OCI-LY3 (cell line): ENCODE results near the gene SPRY4.

Source experiments
- H2AFZ ChIP-seq: fragments of 200-600, 300-600 bp; shearing (Covaris generic); 2 replicates; pipeline ENCODE4 v1.6.0; 2014; ENCODE audit warnings: antibody characterized with exemption, low read depth, low read length
- H3K27ac ChIP-seq: fragments of 200-600, 300-600 bp; sonication (generic); 2 replicates; pipeline ENCODE4 v1.5.1; 2014; ENCODE audit warnings: mild to moderate bottlenecking, low read length, moderate library complexity, mixed read lengths
- H3K27me3 ChIP-seq: fragments of 200-600, 300-600 bp; sonication (generic); 2 replicates; pipeline ENCODE4 v1.6.1; 2014; ENCODE audit warnings: low read depth, low read length, mixed read lengths
- H3K36me3 ChIP-seq: fragments of 200-600, 300-600 bp; sonication (generic); replicated peaks from 2 replicates; pipeline ENCODE3; 2014; ENCODE audit warnings: low read depth, low read length, mixed read lengths
- H3K4me1 ChIP-seq: fragments of 300-600, 200-600 bp; sonication (generic); 2 replicates; pipeline ENCODE4 v1.6.1; 2014; ENCODE audit warnings: low read length, mixed read lengths
- H3K4me2 ChIP-seq: fragments of 200-600, 300-600 bp; sonication (generic); 2 replicates; pipeline ENCODE4 v1.6.1; 2014; ENCODE audit warnings: low read length, mixed read lengths
- H3K4me3 ChIP-seq: fragments of 300-600, 200-600 bp; sonication (generic); 2 replicates; pipeline ENCODE4 v1.5.1; 2014; ENCODE audit warnings: antibody characterized with exemption, mild to moderate bottlenecking, low read length, moderate library complexity
- H3K79me2 ChIP-seq: fragments of 300-600, 200-600 bp; shearing (Covaris generic); 2 replicates; pipeline ENCODE4 v1.6.1; 2014; ENCODE audit warnings: mild to moderate bottlenecking, low read length, mixed read lengths
- H3K9ac ChIP-seq: fragments of 300-600, 200-600 bp; shearing (Covaris generic); 2 replicates; pipeline ENCODE4 v1.6.0; 2014; ENCODE audit warnings: mild to moderate bottlenecking, low read length, moderate library complexity
- H3K9me3 ChIP-seq: fragments of 200-600, 300-600 bp; shearing (Covaris generic); 2 replicates; pipeline ENCODE4 v1.6.1; 2014; ENCODE audit warnings: low read length, mixed read lengths; ENCODE audit not compliant: insufficient read depth
- H4K20me1 ChIP-seq: fragments of 200-600, 300-600 bp; sonication (generic); 2 replicates; pipeline ENCODE4 v1.6.1; 2016; ENCODE audit warnings: low read length, mixed read lengths; ENCODE audit not compliant: insufficient read depth
- EZH2phosphoT487 ChIP-seq: fragments of 200-600 bp; shearing (Covaris generic); IDR thresholded peaks from 2 replicates; pipeline ENCODE4 v1.6.1; 2018; ENCODE audit warnings: antibody characterized with exemption, mixed run types, low read depth
- TF ChIP-seq, protein P1 (sequence below): fragments of 200-600, 300-600 bp; sonication (generic); IDR thresholded peaks from 2 replicates; pipeline ENCODE4 v1.5.1; 2014; ENCODE audit warnings: antibody characterized with exemption, low read length, low read depth

Gene SPRY4

DNA sequence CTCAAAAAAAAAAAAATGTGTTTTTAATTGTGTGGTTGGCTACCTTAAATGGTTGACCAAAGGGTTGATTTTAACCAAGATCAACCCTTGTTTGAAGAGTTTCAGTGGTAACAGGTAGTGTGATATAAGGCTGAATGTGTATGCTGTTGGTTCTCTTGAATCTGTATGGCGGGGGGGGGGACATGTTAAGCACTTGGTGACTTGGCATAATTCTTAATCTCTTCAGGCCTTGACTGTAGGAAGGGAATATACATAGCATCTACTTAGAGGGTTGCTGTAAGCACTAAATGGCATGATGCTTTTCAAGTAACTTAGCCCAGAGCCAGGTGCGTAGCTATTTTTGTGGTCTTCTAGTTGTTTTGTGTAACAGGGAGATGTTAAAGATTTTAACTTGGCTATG is 5.6 kb upstream of the SPRY4 start:
- H3K79me2 ChIP-seq, result peaks cover 8% of the 10 kb centered on the region
- H3K4me3 ChIP-seq, result no peak overlapping the region
- TF ChIP-seq, protein P1, sequence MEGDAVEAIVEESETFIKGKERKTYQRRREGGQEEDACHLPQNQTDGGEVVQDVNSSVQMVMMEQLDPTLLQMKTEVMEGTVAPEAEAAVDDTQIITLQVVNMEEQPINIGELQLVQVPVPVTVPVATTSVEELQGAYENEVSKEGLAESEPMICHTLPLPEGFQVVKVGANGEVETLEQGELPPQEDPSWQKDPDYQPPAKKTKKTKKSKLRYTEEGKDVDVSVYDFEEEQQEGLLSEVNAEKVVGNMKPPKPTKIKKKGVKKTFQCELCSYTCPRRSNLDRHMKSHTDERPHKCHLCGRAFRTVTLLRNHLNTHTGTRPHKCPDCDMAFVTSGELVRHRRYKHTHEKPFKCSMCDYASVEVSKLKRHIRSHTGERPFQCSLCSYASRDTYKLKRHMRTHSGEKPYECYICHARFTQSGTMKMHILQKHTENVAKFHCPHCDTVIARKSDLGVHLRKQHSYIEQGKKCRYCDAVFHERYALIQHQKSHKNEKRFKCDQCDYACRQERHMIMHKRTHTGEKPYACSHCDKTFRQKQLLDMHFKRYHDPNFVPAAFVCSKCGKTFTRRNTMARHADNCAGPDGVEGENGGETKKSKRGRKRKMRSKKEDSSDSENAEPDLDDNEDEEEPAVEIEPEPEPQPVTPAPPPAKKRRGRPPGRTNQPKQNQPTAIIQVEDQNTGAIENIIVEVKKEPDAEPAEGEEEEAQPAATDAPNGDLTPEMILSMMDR, result no peak
- no peak for TF ChIP-seq EZH2phosphoT487

DNA sequence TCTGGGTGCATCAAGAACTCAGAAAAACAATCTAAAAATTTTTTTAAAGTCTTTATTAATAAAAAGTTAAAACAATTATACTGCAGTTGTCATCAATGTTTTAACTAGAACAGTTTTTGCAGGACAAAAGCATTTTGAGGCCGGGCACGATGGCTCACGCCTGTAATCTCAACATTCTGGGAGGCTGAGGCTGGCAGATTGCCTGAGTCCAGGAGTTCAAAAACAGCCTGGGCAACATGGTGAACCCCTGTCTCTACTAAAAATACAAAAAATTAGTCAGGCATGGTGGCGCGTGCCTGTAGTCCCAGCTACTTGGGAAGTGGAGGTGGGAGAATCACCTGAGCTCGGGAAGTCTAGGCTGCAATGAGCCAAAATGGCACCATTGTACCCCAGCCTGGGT is 5.2 kb upstream of the SPRY4 start:
- no peak for TF ChIP-seq EZH2phosphoT487
- TF ChIP-seq, protein P1, result no peak
- no peaks in the 10 kb centered on the region for H4K20me1 ChIP-seq
- no peaks in the 10 kb centered on the region for H3K9me3 ChIP-seq
- no peak overlapping the region for H3K27ac ChIP-seq
- no peak overlapping the region for H2AFZ ChIP-seq
- H3K27me3 ChIP-seq, result no peaks in the 10 kb centered on the region
- H3K79me2 ChIP-seq, result peaks cover 11% of the 10 kb centered on the region
- no peak overlapping the region for H3K4me3 ChIP-seq
- H3K4me1 ChIP-seq, result peaks cover 12% of the 10 kb centered on the region; the same call in 1 of the 2 replicates
- H3K4me2 ChIP-seq, result no peak overlapping the region
- H3K9ac ChIP-seq, result no peak overlapping the region
- no peaks in the 10 kb centered on the region for H3K36me3 ChIP-seq

More for the DNA sequence above, 5.6 kb upstream of the SPRY4 start:
- no peak overlapping the region for H2AFZ ChIP-seq
- no peaks in the 10 kb centered on the region for H3K27me3 ChIP-seq
- no peaks in the 10 kb centered on the region for H3K9me3 ChIP-seq
- no peak overlapping the region for H3K27ac ChIP-seq
- no peak overlapping the region for H3K9ac ChIP-seq
- peaks cover 12% of the 10 kb centered on the region; the same call in 1 of the 2 replicates for H3K4me1 ChIP-seq
- no peaks in the 10 kb centered on the region for H3K36me3 ChIP-seq
- H4K20me1 ChIP-seq, result no peaks in the 10 kb centered on the region
- no peak overlapping the region for H3K4me2 ChIP-seq

DNA sequence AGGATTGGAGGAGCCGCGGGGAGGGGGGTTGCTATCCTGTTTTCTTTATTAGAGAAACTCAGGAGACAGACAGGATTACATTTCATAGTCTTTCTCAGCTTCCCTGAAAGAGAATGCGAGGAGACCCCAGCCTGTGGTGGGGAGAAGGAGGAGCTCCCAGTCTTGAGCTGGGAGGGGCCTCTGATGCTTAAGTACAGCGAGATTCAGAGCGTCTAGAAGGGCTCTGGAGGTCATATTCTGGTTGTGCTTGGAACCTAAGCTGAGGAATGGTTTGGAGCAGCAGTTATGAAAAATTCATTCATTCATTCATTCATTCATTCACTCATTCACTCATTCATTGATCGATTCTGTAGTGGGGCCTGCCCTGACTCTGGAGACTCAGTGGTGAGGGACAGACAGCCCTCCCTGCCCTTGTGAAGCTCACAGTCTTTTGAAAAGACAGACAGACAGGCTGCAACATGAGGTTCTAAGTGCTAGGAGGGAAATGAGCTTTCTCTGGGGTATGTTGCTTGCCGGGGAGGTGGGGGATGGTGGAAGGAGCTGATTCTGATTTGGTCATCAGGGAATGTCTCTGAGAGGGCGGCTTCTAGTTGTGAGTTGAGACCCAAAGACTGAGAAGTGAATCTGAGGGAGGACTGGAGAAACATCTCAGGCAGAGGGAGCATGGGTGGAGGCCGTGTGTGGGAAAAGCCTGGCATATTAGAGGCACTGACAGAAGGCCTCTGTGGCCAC is 2.5 kb upstream of the SPRY4 start:
- Histone ChIP-seq H3K27me3 (no peaks in the 10 kb centered on the region), H3K36me3 (no peaks in the 10 kb centered on the region), H3K9me3 (no peaks in the 10 kb centered on the region), H2AFZ (no peak overlapping the region), H3K4me2 (0 out of 2 replicates have a peak overlapping the region, but pooled peaks have one; percentile 3), H3K4me1 (peaks cover 18% of the 10 kb centered on the region; the same call in 1 of the 2 replicates), H3K27ac (no peak overlapping the region), H3K79me2 (peaks cover 15% of the 10 kb centered on the region), H3K4me3 (no peak overlapping the region), H4K20me1 (no peaks in the 10 kb centered on the region), H3K9ac (no peak overlapping the region)
- TF ChIP-seq, protein P1, result no peak
- no peak for TF ChIP-seq EZH2phosphoT487

DNA sequence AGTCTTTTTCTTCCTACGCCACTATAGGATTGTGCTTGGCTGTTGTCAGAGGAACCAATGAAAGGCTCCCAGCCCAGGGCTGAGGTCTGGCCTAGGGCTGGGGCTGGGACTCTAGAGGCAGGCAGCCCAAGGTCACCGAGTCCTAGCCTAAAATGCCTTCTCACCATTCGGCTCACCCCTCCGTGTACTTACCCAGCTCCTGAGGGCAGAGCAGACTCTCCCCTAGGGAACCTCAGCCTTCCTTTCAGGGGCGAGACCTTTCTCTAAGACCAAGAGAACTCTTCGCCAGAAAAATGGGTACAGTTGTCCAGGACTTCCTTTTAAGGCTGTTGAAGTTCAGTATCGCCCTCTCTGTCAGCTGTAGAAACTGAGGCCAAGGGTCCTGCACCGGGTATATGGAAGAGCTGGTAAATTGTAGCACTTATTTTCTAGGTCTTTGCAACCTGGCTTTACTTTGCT is 1.7 kb upstream of the SPRY4 start:
- Histone ChIP-seq H3K79me2 (peaks cover 15% of the 10 kb centered on the region), H3K9ac (no peak overlapping the region), H2AFZ (no peak overlapping the region), H3K27ac (no peak overlapping the region), H3K36me3 (no peaks in the 10 kb centered on the region), H3K4me1 (peaks cover 18% of the 10 kb centered on the region; the same call in 1 of the 2 replicates), H3K4me2 (peak overlapping the region; percentile 89), H3K27me3 (no peaks in the 10 kb centered on the region), H3K9me3 (no peaks in the 10 kb centered on the region), H3K4me3 (no peak overlapping the region), H4K20me1 (no peaks in the 10 kb centered on the region)
- TF ChIP-seq, protein P1, result no peak
- no peak for TF ChIP-seq EZH2phosphoT487
